HL-60 (cell line): Measurements from ENCODE around the gene TEKTIP1.

ENCODE experiments used
- CTCF ChIP-seq: IDR thresholded peaks from one replicate; pipeline ENCODE4 v1.5.1; 2011; ENCODE audit warnings: low read length, control low read depth, inconsistent platforms; ENCODE audit not compliant: insufficient read depth
- SPI1 ChIP-seq: IDR thresholded peaks from 2 replicates; pipeline ENCODE4 v1.6.1; 2012; ENCODE audit warnings: low read depth, mild to moderate bottlenecking, borderline replicate concordance
- TF ChIP-seq, protein P1 (sequence below): IDR thresholded peaks from 2 replicates; pipeline ENCODE4 v1.6.1; 2012; ENCODE audit warnings: low read depth; ENCODE audit not compliant: insufficient replicate concordance

DNA sequence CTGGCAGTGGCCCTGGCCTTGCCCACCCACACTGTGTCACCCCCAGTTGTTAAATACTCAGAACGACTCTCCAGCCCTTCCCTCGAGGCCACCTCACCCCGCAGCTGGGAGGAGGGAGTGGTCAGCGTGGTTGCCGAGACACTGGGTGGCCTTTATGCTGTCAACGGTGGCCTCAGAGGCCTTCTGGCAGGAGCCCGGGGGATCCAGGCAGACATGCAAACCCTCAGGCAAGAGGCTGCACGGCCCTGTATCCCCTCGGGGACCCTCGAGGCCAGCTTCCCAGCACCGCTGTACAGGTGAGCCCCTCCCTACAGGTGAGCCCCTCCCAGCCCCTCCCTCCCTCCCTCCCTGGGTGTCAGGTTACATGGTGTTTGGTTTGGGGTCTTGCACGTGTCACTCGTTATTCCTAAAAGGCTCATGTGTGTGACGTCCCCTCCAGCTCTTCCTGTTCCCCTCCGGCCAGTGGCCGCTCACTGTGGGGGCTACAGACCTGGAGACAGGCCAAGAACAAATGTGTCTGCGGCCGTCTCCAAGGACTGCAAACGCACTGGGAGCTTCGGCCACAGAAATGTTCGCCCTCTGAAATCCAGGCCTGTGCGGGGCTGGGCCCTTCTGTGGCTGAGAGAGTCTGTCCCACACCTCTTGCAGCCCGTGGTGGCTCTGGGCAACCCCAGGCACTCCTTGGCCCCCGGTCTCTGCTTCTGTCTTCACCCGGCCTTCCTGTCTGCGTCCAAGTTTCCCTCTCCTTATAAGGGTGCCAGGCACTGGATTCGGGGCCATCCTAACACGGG, at the start of gene TEKTIP1:
- no peak for TF ChIP-seq CTCF
- TF ChIP-seq, protein P1, sequence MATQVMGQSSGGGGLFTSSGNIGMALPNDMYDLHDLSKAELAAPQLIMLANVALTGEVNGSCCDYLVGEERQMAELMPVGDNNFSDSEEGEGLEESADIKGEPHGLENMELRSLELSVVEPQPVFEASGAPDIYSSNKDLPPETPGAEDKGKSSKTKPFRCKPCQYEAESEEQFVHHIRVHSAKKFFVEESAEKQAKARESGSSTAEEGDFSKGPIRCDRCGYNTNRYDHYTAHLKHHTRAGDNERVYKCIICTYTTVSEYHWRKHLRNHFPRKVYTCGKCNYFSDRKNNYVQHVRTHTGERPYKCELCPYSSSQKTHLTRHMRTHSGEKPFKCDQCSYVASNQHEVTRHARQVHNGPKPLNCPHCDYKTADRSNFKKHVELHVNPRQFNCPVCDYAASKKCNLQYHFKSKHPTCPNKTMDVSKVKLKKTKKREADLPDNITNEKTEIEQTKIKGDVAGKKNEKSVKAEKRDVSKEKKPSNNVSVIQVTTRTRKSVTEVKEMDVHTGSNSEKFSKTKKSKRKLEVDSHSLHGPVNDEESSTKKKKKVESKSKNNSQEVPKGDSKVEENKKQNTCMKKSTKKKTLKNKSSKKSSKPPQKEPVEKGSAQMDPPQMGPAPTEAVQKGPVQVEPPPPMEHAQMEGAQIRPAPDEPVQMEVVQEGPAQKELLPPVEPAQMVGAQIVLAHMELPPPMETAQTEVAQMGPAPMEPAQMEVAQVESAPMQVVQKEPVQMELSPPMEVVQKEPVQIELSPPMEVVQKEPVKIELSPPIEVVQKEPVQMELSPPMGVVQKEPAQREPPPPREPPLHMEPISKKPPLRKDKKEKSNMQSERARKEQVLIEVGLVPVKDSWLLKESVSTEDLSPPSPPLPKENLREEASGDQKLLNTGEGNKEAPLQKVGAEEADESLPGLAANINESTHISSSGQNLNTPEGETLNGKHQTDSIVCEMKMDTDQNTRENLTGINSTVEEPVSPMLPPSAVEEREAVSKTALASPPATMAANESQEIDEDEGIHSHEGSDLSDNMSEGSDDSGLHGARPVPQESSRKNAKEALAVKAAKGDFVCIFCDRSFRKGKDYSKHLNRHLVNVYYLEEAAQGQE, result no peak
- TF ChIP-seq SPI1, result no peak
